Muscle layer of duodenum (tissue), 2 donors: ENCODE results near the gene ICAM2.

Experiments used
- H3K27ac ChIP-seq: one replicate; pipeline ENCODE4 v1.7.0; 2013; ENCODE audit warnings: mild to moderate bottlenecking, low read length
- H3K27me3 ChIP-seq: one replicate; pipeline ENCODE4 v1.7.0; 2013; ENCODE audit warnings: low read depth, mild to moderate bottlenecking, control low read depth, low read length
- H3K36me3 ChIP-seq, 2 donors: one replicate each; pipeline ENCODE4 v1.7.0; 2013; ENCODE audit warnings: low read length in 2 of 2, control low read depth in 1 of 2, mild to moderate bottlenecking in 1 of 2; ENCODE audit not compliant: insufficient read depth in 2 of 2, control insufficient read depth in 1 of 2
- H3K4me1 ChIP-seq, 2 donors: one replicate each; pipeline ENCODE4 v1.7.0; 2013; ENCODE audit warnings: low read length in 2 of 2, mild to moderate bottlenecking in 2 of 2, control low read depth in 1 of 2, moderate library complexity in 1 of 2; ENCODE audit not compliant: insufficient read depth in 2 of 2, control insufficient read depth in 1 of 2
- H3K4me3 ChIP-seq, 2 donors: one replicate each; pipeline ENCODE4 v1.7.0; 2013; ENCODE audit warnings: low read length in 2 of 2, low read depth in 1 of 2, mild to moderate bottlenecking in 1 of 2
- H3K9me3 ChIP-seq, 2 donors: one replicate each; pipeline ENCODE4 v1.7.0; 2013; ENCODE audit warnings: low read length in 2 of 2, control low read depth in 1 of 2, mild to moderate bottlenecking in 1 of 2; ENCODE audit not compliant: control insufficient read depth in 1 of 2
- donor health status: healthy.

ICAM2 gene

DNA sequence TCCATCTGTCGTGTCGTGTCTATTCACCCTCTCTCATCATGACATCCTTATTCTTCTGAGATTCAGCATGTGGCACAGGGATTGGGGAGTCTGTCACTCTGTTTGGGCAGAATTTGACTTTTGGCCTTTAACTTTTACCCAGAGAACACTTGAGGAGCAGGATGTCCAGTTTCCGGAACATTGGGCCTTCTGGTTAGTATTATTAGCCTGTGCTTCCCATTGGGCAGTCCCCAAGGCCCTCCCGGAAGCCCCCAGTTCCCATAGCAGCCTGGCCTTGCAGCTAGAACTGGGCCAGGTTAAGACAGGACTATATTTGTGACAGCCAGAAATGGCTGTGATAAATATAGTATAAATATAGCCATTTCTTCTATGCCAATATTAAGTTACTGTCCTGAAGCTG lies 57.3 kb downstream of the ICAM2 start:
- H3K27me3 ChIP-seq, result no peaks in the 10 kb centered on the region
- no peak overlapping the region for H3K4me3 ChIP-seq
- H3K9me3 ChIP-seq, result no peaks in the 10 kb centered on the region
- no peak overlapping the region for H3K27ac ChIP-seq
- no peaks in the 10 kb centered on the region for H3K36me3 ChIP-seq
- peaks cover 0 to 9% of the 10 kb centered on the region in 2 donors for H3K4me1 ChIP-seq

DNA sequence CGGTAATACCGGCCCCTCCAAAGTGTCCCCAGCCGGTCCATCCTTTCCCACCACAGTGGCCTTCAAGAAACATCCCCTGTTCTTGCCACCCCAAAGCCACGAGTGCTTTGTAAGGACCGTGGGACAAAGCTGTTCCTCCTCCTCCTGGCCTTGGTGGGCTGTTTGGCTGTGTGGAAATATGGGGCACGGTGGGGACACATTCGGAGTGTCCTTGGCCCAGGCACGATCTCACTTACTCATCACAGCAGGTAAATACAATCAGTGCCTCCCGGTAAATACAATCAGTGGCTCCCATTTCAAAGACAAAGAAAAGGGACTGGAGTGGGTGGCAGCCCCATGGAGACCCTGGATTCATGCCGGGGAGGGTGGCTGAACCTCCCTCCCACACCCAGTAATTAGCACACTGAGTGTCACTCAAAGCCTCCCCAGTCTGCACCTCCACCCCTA lies 58.1 kb downstream of the ICAM2 start:
- Histone ChIP-seq H3K9me3 (no peaks in the 10 kb centered on the region), H3K27me3 (no peaks in the 10 kb centered on the region), H3K4me3 (no peak overlapping the region), H3K4me1 (peaks cover 0 to 9% of the 10 kb centered on the region in 2 donors), H3K36me3 (no peaks in the 10 kb centered on the region), H3K27ac (no peak overlapping the region)

DNA sequence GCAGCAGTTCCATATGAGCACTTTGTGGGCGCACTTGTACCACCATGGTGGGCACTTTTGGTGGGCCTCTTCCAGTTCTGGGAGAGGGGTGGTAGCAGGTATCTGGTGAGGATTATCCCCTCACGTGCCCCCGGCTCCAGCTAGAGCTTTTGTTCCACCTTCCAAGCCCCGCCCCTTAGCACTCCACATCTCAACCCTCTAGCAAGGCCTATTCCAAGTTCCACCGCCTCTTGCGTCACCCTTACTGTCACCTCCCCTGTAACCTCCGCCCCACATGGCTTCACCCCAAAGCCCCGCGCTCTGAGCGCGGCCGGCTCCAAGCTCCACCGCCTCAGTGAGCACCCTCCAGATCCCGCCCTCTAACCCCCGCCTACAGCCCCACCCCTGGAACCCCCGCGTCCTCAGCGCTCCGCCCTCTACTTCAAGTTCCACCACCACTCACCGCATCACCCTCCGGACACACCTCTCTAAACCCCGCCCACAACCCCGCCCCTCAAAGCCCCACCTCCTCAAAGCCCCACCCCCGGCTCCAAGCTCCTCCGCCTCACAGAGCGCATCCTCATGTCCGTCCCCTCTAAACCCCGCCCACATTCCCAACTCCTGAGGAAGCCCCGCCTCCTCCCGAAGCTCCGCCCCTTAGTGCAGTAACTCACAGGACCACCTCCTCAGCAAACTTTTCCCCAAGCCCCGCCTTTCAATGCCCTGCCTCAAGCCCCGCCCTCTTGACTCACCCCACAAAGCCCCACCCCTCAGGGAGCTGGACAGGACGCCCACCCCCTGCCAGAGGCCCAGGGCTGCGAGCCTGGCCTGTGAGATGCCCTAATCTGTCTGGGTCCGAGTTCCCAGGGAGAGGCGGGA lies 58.8 kb downstream of the ICAM2 start:
- no peak overlapping the region for H3K27ac ChIP-seq
- no peaks in the 10 kb centered on the region for H3K27me3 ChIP-seq
- H3K9me3 ChIP-seq, result no peaks in the 10 kb centered on the region
- H3K4me3 ChIP-seq, result peak overlapping the region in 1 of 2 donors; percentile 52
- H3K4me1 ChIP-seq, result peaks cover 0 to 9% of the 10 kb centered on the region in 2 donors
- H3K36me3 ChIP-seq, result no peaks in the 10 kb centered on the region

GRCh38 chr17:63960430-63960829 lies 60.0 kb downstream of the ICAM2 start:
- H3K27me3 ChIP-seq, result no peaks in the 10 kb centered on the region
- H3K27ac ChIP-seq, result no peak overlapping the region
- no peak overlapping the region for H3K4me3 ChIP-seq
- no peaks in the 10 kb centered on the region for H3K36me3 ChIP-seq
- peaks cover 0 to 9% of the 10 kb centered on the region in 2 donors for H3K4me1 ChIP-seq
- H3K9me3 ChIP-seq, result no peaks in the 10 kb centered on the region

- no peaks in the 10 kb centered on the region for H3K27me3 ChIP-seq
- no peaks in the 10 kb centered on the region for H3K9me3 ChIP-seq
- H3K4me3 ChIP-seq, result no peak overlapping the region
- H3K27ac ChIP-seq, result no peak overlapping the region
- H3K4me1 ChIP-seq, result peaks cover 0 to 9% of the 10 kb centered on the region in 2 donors
- no peaks in the 10 kb centered on the region for H3K36me3 ChIP-seq
Observed at GRCh38 chr17:63960006-63960405, 60.4 kb downstream of the ICAM2 start.

- no peaks in the 10 kb centered on the region for H3K36me3 ChIP-seq
- peaks cover 0 to 7% of the 10 kb centered on the region in 2 donors for H3K4me1 ChIP-seq
- no peaks in the 10 kb centered on the region for H3K9me3 ChIP-seq
- H3K27me3 ChIP-seq, result no peaks in the 10 kb centered on the region
- no peak overlapping the region for H3K27ac ChIP-seq
- no peak overlapping the region for H3K4me3 ChIP-seq
Observed at GRCh38 chr17:63956296-63956920, 64.0 kb downstream of the ICAM2 start.

DNA sequence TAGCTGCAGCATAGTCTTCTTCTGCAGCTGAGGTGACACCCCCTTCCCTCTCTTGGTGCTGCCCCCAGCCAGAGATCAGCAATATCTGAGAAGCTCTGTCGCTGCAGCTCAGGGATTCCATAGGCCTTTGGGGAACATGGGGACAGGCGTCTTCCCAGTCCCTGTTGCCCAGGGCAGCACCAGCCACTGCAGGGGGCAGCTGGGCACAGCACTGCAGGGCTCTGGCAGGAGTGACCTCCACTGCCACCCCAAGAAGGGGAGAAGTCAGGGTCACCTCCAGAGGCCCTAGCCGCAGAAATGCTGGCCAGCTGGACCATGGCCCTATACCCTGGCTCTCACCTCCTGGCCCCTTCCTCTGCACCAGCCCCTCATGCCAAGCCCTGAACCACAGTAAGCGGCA lies 64.6 kb downstream of the ICAM2 start:
- H3K9me3 ChIP-seq, result no peaks in the 10 kb centered on the region
- H3K36me3 ChIP-seq, result no peaks in the 10 kb centered on the region
- no peak overlapping the region for H3K4me3 ChIP-seq
- H3K27me3 ChIP-seq, result no peaks in the 10 kb centered on the region
- H3K4me1 ChIP-seq, result peaks cover 0 to 1% of the 10 kb centered on the region in 2 donors
- H3K27ac ChIP-seq, result no peak overlapping the region

DNA sequence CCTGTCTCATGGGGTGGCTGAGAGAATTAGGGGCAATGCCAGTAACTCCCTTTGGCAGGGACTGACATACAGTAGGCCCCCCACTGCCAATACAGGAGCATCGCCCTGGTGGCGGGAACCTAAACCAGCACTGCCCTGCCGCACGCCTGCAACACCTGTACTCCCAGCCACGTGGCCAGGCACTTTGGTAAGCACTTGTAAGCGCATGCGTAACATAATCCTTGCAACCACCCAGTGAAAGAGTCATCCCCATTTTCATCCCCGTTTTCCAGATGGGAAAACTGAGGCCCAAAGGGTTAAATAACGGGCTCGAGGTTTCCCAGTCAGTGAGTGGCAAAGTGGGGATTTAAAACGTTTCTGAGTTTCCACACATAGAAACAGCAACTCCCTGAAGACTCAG lies 65.2 kb downstream of the ICAM2 start:
- no peaks in the 10 kb centered on the region for H3K9me3 ChIP-seq
- no peaks in the 10 kb centered on the region for H3K4me1 ChIP-seq
- H3K4me3 ChIP-seq, result no peak overlapping the region
- no peak overlapping the region for H3K27ac ChIP-seq
- no peaks in the 10 kb centered on the region for H3K27me3 ChIP-seq
- no peaks in the 10 kb centered on the region for H3K36me3 ChIP-seq

DNA sequence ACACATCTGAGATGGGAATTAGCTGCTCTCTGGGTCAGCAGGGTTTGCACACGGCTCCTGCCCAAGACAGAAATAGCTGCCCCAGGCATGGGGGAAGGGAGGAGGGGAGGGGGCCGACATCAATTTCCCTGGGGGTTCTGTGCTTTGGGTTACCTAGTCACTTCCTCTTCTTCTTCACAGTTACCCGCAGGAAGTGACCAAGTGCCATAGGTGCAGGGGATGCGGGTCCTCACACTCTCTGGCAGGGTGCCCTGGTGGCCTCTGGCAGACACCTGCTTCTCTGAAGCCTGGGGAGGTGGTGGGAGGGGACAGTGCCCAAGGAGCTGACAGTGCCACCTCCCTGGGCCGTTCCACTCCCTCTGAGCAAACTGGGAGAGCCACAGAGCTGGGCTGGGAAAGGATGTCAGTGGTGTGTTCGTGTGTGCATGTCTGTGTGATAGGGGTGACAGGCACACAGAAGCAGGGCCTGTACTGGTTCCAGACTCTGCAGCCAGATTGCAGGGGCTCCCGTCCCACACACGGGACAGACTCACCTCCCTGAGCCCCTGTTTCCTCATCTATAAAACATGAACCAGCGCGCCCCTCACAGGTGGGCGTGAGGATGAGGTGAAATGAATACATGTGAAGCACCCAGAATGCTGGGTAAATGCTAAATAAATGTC lies 65.9 kb downstream of the ICAM2 start:
- H3K27me3 ChIP-seq, result no peaks in the 10 kb centered on the region
- H3K4me3 ChIP-seq, result no peak overlapping the region
- H3K4me1 ChIP-seq, result no peaks in the 10 kb centered on the region
- H3K9me3 ChIP-seq, result no peaks in the 10 kb centered on the region
- H3K36me3 ChIP-seq, result no peaks in the 10 kb centered on the region
- no peak overlapping the region for H3K27ac ChIP-seq
